Fibroblast of lung (primary cell): ENCODE results near the gene PTPRN.

Experiments used
- CTCF ChIP-seq, 2 donors: IDR thresholded peaks in 1 of 2; conservative IDR thresholded peaks in 1 of 2; 1 replicate in 1 of 2; 2 replicates in 1 of 2; pipeline ENCODE4 v1.5.1; 2011 to 2012; ENCODE audit warnings: low read length in 2 of 2, control low read depth in 1 of 2, inconsistent platforms in 1 of 2, low read depth in 1 of 2, mild to moderate bottlenecking in 1 of 2
- EZH2 ChIP-seq: IDR thresholded peaks from 2 replicates; pipeline ENCODE4 v1.5.1; 2012; ENCODE audit warnings: low read length, control low read depth, mild to moderate bottlenecking; ENCODE audit errors: missing control alignments

- TF ChIP-seq CTCF (conservative IDR thresholded peaks at IDR 0.05 in 1 of 2, IDR thresholded peaks at IDR 0.05 in 1 of 2; ENCODE audit: low read depth in 1 of 2, low read length in 2 of 2) (no peak), EZH2 (no peak)
Measured at GRCh38 chr2:219266886-219267285, 42.3 kb downstream of the PTPRN start.
